ENCODE measurements around the gene RGS9.

- no peak for TF ChIP-seq CTCF (IDR thresholded peaks at IDR 0.05)
- no peak for TF ChIP-seq POLR2A (IDR thresholded peaks at IDR 0.05)
These were observed 2.1 kb downstream of the RGS9 start for GRCh38 chr17:65139101-65139764.

Data from body of pancreas (tissue), 4 donors.